Choroid plexus epithelial cell (primary cell): ENCODE data around the gene KRTAP9-9.

Experiments used
- DNase-seq: peaks from one replicate; pipeline ENCODE4 v3.0.0-alpha.2; 2010; ENCODE audit warnings: low read depth
- H3K4me3 ChIP-seq: 2 replicates; pipeline ENCODE4 v1.5.1; 2011; ENCODE audit warnings: low read depth, mild to moderate bottlenecking, control low read depth, low read length, moderate library complexity
- CTCF ChIP-seq: conservative IDR thresholded peaks from 2 replicates; pipeline ENCODE4 v1.5.1; 2011; ENCODE audit warnings: low read depth, mild to moderate bottlenecking, control low read depth, inconsistent platforms, low read length, moderate library complexity

The KRTAP9-9 gene

GRCh38 chr17:41298458-41299135 lies 43.4 kb downstream of the KRTAP9-9 start:
- DNase-seq = no peak
- no peak overlapping the region for H3K4me3 ChIP-seq
- TF ChIP-seq CTCF = no peak

GRCh38 chr17:41301204-41301790 lies 46.1 kb downstream of the KRTAP9-9 start:
- no peak for TF ChIP-seq CTCF
- H3K4me3 ChIP-seq = no peak overlapping the region
- DNase-seq = no peak

GRCh38 chr17:41301916-41302901 lies 47.0 kb downstream of the KRTAP9-9 start, which contains the start of gene KRTAP29-1:
TSS of gene KRTAP29-1 (minus strand) at chr17:41302851. CDS start at chr17:41302851, 0 bp downstream.
- no peak within 1 kb of the TSS for H3K4me3 ChIP-seq
- no peak for DNase-seq
- no peak for TF ChIP-seq CTCF

GRCh38 chr17:41302981-41303380 lies 47.8 kb downstream of the KRTAP9-9 start:
- no peak for TF ChIP-seq CTCF
- no peak for DNase-seq
- no peak overlapping the region for H3K4me3 ChIP-seq

- no peak overlapping the region for H3K4me3 ChIP-seq
- no peak for DNase-seq
- TF ChIP-seq CTCF = no peak
These were observed 48.9 kb downstream of the KRTAP9-9 start for GRCh38 chr17:41304091-41304490.
